IPS-20b (cell line): ENCODE data around the gene TET3.
A peak's percentile ranks its signal among the peaks of the same experiment; 100 is the strongest.

Experiments used
- H3K27ac ChIP-seq: one replicate; pipeline ENCODE4 v1.5.1; 2013; ENCODE audit warnings: low read length
- H3K27me3 ChIP-seq: 2 replicates; pipeline ENCODE4 v1.6.1; 2013; ENCODE audit warnings: mild to moderate bottlenecking, low read length, inconsistent platforms; ENCODE audit not compliant: insufficient read depth
- H3K36me3 ChIP-seq: 2 replicates; pipeline ENCODE4 v1.6.1; 2013; ENCODE audit warnings: low read depth, mild to moderate bottlenecking, inconsistent platforms, low read length, moderate library complexity; ENCODE audit not compliant: insufficient read depth
- H3K4me1 ChIP-seq: 2 replicates; pipeline ENCODE4 v1.6.1; 2013; ENCODE audit warnings: mild to moderate bottlenecking, control low read depth, inconsistent platforms, low read length, moderate library complexity; ENCODE audit not compliant: insufficient read depth
- H3K4me3 ChIP-seq: 2 replicates; pipeline ENCODE4 v1.5.1; 2013; ENCODE audit warnings: mild to moderate bottlenecking, low read length, inconsistent platforms
- H3K9ac ChIP-seq: 2 replicates; pipeline ENCODE4 v1.6.1; 2013; ENCODE audit warnings: low read depth, mild to moderate bottlenecking, inconsistent platforms, low read length, moderate library complexity
- H3K9me3 ChIP-seq: 2 replicates; pipeline ENCODE4 v1.6.1; 2013; ENCODE audit warnings: mild to moderate bottlenecking, low read depth, low read length, inconsistent platforms; ENCODE audit not compliant: insufficient read depth

The TET3 gene

GRCh38 chr2:74010087-74010541 is 25.4 kb downstream of the TET3 start:
- H3K27me3 ChIP-seq = no peaks in the 10 kb centered on the region
- no peaks in the 10 kb centered on the region for H3K9me3 ChIP-seq
- no peak overlapping the region for H3K9ac ChIP-seq
- peaks cover 19% of the 10 kb centered on the region for H3K36me3 ChIP-seq
- H3K4me3 ChIP-seq = no peak overlapping the region
- no peak overlapping the region for H3K27ac ChIP-seq
- peaks cover 15% of the 10 kb centered on the region for H3K4me1 ChIP-seq

GRCh38 chr2:74011246-74011645 is 26.5 kb downstream of the TET3 start:
- Histone ChIP-seq H3K4me1 (peaks cover 15% of the 10 kb centered on the region), H3K27me3 (no peaks in the 10 kb centered on the region), H3K9ac (no peak overlapping the region), H3K4me3 (no peak overlapping the region), H3K36me3 (peaks cover 12% of the 10 kb centered on the region), H3K9me3 (no peaks in the 10 kb centered on the region), H3K27ac (no peak overlapping the region)

- Histone ChIP-seq H3K27me3 (no peaks in the 10 kb centered on the region), H3K4me3 (no peak overlapping the region), H3K4me1 (no peaks in the 10 kb centered on the region), H3K9me3 (no peaks in the 10 kb centered on the region), H3K27ac (no peak overlapping the region), H3K36me3 (peaks cover 5% of the 10 kb centered on the region; the same call in 1 of the 2 replicates), H3K9ac (no peak overlapping the region)
These were observed 30.1 kb downstream of the TET3 start for GRCh38 chr2:74014813-74015212.

GRCh38 chr2:74017223-74017622 is 32.5 kb downstream of the TET3 start:
- Histone ChIP-seq H3K4me3 (no peak overlapping the region), H3K27ac (no peak overlapping the region), H3K9ac (no peak overlapping the region), H3K4me1 (peaks cover 6% of the 10 kb centered on the region), H3K9me3 (no peaks in the 10 kb centered on the region), H3K36me3 (no peaks in the 10 kb centered on the region), H3K27me3 (no peaks in the 10 kb centered on the region)

- H3K27me3 ChIP-seq = no peaks in the 10 kb centered on the region
- H3K36me3 ChIP-seq = no peaks in the 10 kb centered on the region
- H3K9ac ChIP-seq = no peak overlapping the region
- no peak overlapping the region for H3K4me3 ChIP-seq
- H3K27ac ChIP-seq = no peak overlapping the region
- H3K4me1 ChIP-seq = peaks cover 11% of the 10 kb centered on the region
- no peaks in the 10 kb centered on the region for H3K9me3 ChIP-seq
These were observed 34.8 kb downstream of the TET3 start for GRCh38 chr2:74019516-74019915.

- Histone ChIP-seq H3K27me3 (no peaks in the 10 kb centered on the region), H3K9ac (no peak overlapping the region), H3K9me3 (no peaks in the 10 kb centered on the region), H3K4me1 (peaks cover 12% of the 10 kb centered on the region), H3K4me3 (no peak overlapping the region), H3K36me3 (no peaks in the 10 kb centered on the region), H3K27ac (no peak overlapping the region)
These were observed 36.1 kb downstream of the TET3 start for GRCh38 chr2:74020702-74021406.

GRCh38 chr2:74021407-74021755 is 36.7 kb downstream of the TET3 start:
- Histone ChIP-seq H3K27ac (no peak overlapping the region), H3K27me3 (no peaks in the 10 kb centered on the region), H3K36me3 (no peaks in the 10 kb centered on the region), H3K4me3 (no peak overlapping the region), H3K4me1 (peaks cover 15% of the 10 kb centered on the region), H3K9ac (no peak overlapping the region), H3K9me3 (no peaks in the 10 kb centered on the region)

- 0 out of 2 replicates have a peak, but pooled peaks cover 4% of the 10 kb centered on the region for H3K9me3 ChIP-seq
- no peak overlapping the region for H3K27ac ChIP-seq
- no peak overlapping the region for H3K4me3 ChIP-seq
- H3K27me3 ChIP-seq = no peaks in the 10 kb centered on the region
- peaks cover 23% of the 10 kb centered on the region for H3K4me1 ChIP-seq
- H3K9ac ChIP-seq = no peak overlapping the region
- no peaks in the 10 kb centered on the region for H3K36me3 ChIP-seq
These were observed 39.5 kb downstream of the TET3 start for GRCh38 chr2:74024216-74024615.

- Histone ChIP-seq H3K4me3 (no peak overlapping the region; the same call in 1 of the 2 replicates), H3K27me3 (no peaks in the 10 kb centered on the region), H3K9me3 (0 out of 2 replicates have a peak, but pooled peaks cover 4% of the 10 kb centered on the region), H3K4me1 (peaks cover 23% of the 10 kb centered on the region), H3K36me3 (no peaks in the 10 kb centered on the region), H3K27ac (no peak overlapping the region), H3K9ac (no peak overlapping the region)
These were observed 41.4 kb downstream of the TET3 start for GRCh38 chr2:74025971-74026612.

- H3K9me3 ChIP-seq = 0 out of 2 replicates have a peak, but pooled peaks cover 4% of the 10 kb centered on the region
- peak overlapping the region; percentile 41 for H3K4me3 ChIP-seq
- H3K9ac ChIP-seq = peak overlapping the region; percentile 26; the same call in 1 of the 2 replicates
- H3K27me3 ChIP-seq = no peaks in the 10 kb centered on the region
- no peaks in the 10 kb centered on the region for H3K36me3 ChIP-seq
- H3K27ac ChIP-seq = no peak overlapping the region
- peaks cover 30% of the 10 kb centered on the region for H3K4me1 ChIP-seq
These were observed 42.1 kb downstream of the TET3 start for GRCh38 chr2:74026687-74027241.

GRCh38 chr2:74027496-74027895 is 42.8 kb downstream of the TET3 start:
- H3K27ac ChIP-seq = no peak overlapping the region
- H3K4me3 ChIP-seq = no peak overlapping the region
- 0 out of 2 replicates have a peak, but pooled peaks cover 4% of the 10 kb centered on the region for H3K9me3 ChIP-seq
- H3K9ac ChIP-seq = no peak overlapping the region
- H3K27me3 ChIP-seq = no peaks in the 10 kb centered on the region
- H3K4me1 ChIP-seq = peaks cover 37% of the 10 kb centered on the region
- no peaks in the 10 kb centered on the region for H3K36me3 ChIP-seq

GRCh38 chr2:74028290-74028689 is 43.6 kb downstream of the TET3 start:
- Histone ChIP-seq H3K27ac (no peak overlapping the region), H3K4me1 (peaks cover 40% of the 10 kb centered on the region), H3K9me3 (0 out of 2 replicates have a peak, but pooled peaks cover 4% of the 10 kb centered on the region), H3K27me3 (no peaks in the 10 kb centered on the region), H3K4me3 (no peak overlapping the region), H3K36me3 (no peaks in the 10 kb centered on the region), H3K9ac (no peak overlapping the region)
